Amniotic epithelial cell (primary cell): Measurements from ENCODE around the gene MARK2.

Experiments used
- DNase-seq: peaks from one replicate; pipeline ENCODE4 v3.0.0-alpha.2; 2010; ENCODE audit warnings: low read depth

MARK2 gene

GRCh38 chr11:63882555-63883242 is 43.8 kb downstream of the MARK2 start:
- peak; percentile 89 for DNase-seq

GRCh38 chr11:63883791-63884190 is 44.9 kb downstream of the MARK2 start:
- DNase-seq = no peak

- peak; percentile 51 for DNase-seq
Observed at GRCh38 chr11:63884196-63884932, 45.5 kb downstream of the MARK2 start.

- DNase-seq = no peak
Observed at GRCh38 chr11:63887386-63887999, 48.6 kb downstream of the MARK2 start.

GRCh38 chr11:63888170-63889086 is 49.5 kb downstream of the MARK2 start:
- DNase-seq = peak; percentile 76

- DNase-seq = no peak
Observed at GRCh38 chr11:63889344-63889743, 50.4 kb downstream of the MARK2 start.

- DNase-seq = no peak
Observed at GRCh38 chr11:63890368-63890767, 51.5 kb downstream of the MARK2 start.

- DNase-seq = peak; percentile 84
Observed at GRCh38 chr11:63892228-63892627, 53.3 kb downstream of the MARK2 start.

GRCh38 chr11:63893355-63893754 is 54.4 kb downstream of the MARK2 start:
- DNase-seq = no peak

GRCh38 chr11:63896071-63896470 is 57.2 kb downstream of the MARK2 start:
- no peak for DNase-seq

- no peak for DNase-seq
Observed at GRCh38 chr11:63897459-63898146, 58.7 kb downstream of the MARK2 start.

GRCh38 chr11:63901660-63902059 is 62.8 kb downstream of the MARK2 start:
- no peak for DNase-seq

- peak; percentile 46 for DNase-seq
Observed at GRCh38 chr11:63903884-63904283, 65.0 kb downstream of the MARK2 start.

GRCh38 chr11:63904743-63905142 is 65.8 kb downstream of the MARK2 start:
- no peak for DNase-seq

- no peak for DNase-seq
Observed at GRCh38 chr11:63905179-63905578, 66.3 kb downstream of the MARK2 start.

- DNase-seq = no peak
Observed at GRCh38 chr11:63906087-63906486, 67.2 kb downstream of the MARK2 start.

GRCh38 chr11:63906585-63906984 is 67.7 kb downstream of the MARK2 start:
- no peak for DNase-seq

GRCh38 chr11:63907063-63907462 is 68.2 kb downstream of the MARK2 start:
- no peak for DNase-seq

- DNase-seq = no peak
Observed at GRCh38 chr11:63907808-63908530, 69.1 kb downstream of the MARK2 start.

- DNase-seq = no peak
Observed at GRCh38 chr11:63908631-63909401, 69.9 kb downstream of the MARK2 start.
